Activated naive CD4-positive, alpha-beta T cell treated with anti-CD3 and anti-CD28 coated beads for 36 hours (primary cell): ENCODE measurements around the gene UMODL1. TPM values are rescaled to one million over a fixed set of nuclear protein-coding genes. Genes with fewer than 3 reads are reported as not detected.
A peak's percentile ranks its signal among the peaks of the same experiment; 100 is the strongest.

ENCODE experiments used
- CTCF ChIA-PET: fragments of 350-600 bp; sonication (Branson Sonifier 250); formaldehyde crosslinking; loops from one replicate; lab custom pipeline; 2021; ENCODE audit warnings: antibody characterized with exemption; lab: Charles Lee
- DNase-seq: peaks from one replicate; pipeline ENCODE4 v3.0.0-alpha.2; 2020
- H3K27ac Mint-ChIP-seq: one replicate; pipeline ENCODE4 v1.8.0; 2021; ENCODE audit warnings: mild to moderate bottlenecking, mixed read lengths
- H3K27me3 Mint-ChIP-seq: one replicate; pipeline ENCODE4 v1.8.0; 2021; ENCODE audit warnings: low read depth, mixed read lengths
- H3K36me3 Mint-ChIP-seq: one replicate; pipeline ENCODE4 v1.8.0; 2021; ENCODE audit warnings: low read depth, mixed read lengths
- H3K4me1 Mint-ChIP-seq: one replicate; pipeline ENCODE4 v1.8.0; 2021; ENCODE audit warnings: low read depth, mixed read lengths
- H3K4me3 Mint-ChIP-seq: one replicate; pipeline ENCODE4 v1.8.0; 2021; ENCODE audit warnings: mild to moderate bottlenecking, moderate library complexity, mixed read lengths
- H3K9me3 Mint-ChIP-seq: one replicate; pipeline ENCODE4 v1.8.0; 2021; ENCODE audit warnings: mixed read lengths
- intact Hi-C: fragments of 100-400 bp; cut with micrococcal nuclease; formaldehyde crosslinking; loops from one replicate; pipeline ENCODE4 v1.15.1; 2023
- total RNA-seq, 2 experiments: library from RNA; stranded (reverse); gene quantifications; one replicate each; pipeline ENCODE4 v1.2.3, GENCODE V29; 2021

UMODL1 gene
- total RNA-seq, 2 experiments from 2014 or later: not detected

- DNase-seq: no peak
- Mint-ChIP-seq H3K36me3 (no peaks in the 10 kb centered on the region), H3K27me3 (no peaks in the 10 kb centered on the region), H3K4me3 (no peak overlapping the region), H3K4me1 (peaks cover 15% of the 10 kb centered on the region), H3K27ac (no peak overlapping the region), H3K9me3 (no peaks in the 10 kb centered on the region)
- CTCF ChIA-PET: no interaction called here
- intact Hi-C loops: no loop called here
These were observed 14.0 kb upstream of the UMODL1 start for GRCh38 chr21:42056996-42057689.

DNA sequence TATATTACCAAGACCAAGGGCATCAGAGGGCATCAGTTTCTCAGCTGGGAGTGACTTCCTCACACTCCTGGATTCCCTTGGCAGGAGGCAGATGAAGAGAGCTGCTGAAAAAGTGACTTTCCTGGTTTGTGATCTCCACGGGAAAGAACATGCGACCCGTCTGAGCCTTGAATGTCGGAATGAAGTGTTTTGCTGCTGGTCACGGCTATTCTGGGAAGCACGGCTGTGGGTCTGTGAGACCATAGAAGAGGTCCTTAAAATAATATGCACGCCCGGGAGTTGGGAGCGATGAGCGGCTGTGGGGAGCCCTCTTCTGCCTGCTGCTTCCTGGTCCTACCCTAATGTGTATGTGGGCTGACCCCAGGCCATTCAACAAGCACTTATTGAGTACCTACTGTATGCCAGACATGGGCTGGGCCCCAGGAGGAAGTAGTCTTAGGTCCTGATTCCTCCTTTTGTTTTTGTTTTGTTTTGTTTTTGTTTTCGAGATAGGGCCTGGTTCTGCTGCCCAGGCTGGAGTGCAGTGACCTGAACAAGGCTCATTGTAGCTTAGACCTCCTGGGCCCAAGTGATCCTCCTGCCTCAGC, 13.2 kb upstream of the UMODL1 start:
- no peak overlapping the region for H3K27ac Mint-ChIP-seq
- H3K36me3 Mint-ChIP-seq: no peaks in the 10 kb centered on the region
- H3K9me3 Mint-ChIP-seq: no peaks in the 10 kb centered on the region
- peaks cover 21% of the 10 kb centered on the region for H3K4me1 Mint-ChIP-seq
- intact Hi-C loops: no loop called here
- H3K4me3 Mint-ChIP-seq: no peak overlapping the region
- no peak for DNase-seq
- CTCF ChIA-PET: no interaction called here
- H3K27me3 Mint-ChIP-seq: no peaks in the 10 kb centered on the region

- Mint-ChIP-seq H3K27ac (no peak overlapping the region), H3K27me3 (no peaks in the 10 kb centered on the region), H3K36me3 (no peaks in the 10 kb centered on the region), H3K4me3 (no peak overlapping the region), H3K4me1 (peaks cover 28% of the 10 kb centered on the region), H3K9me3 (no peaks in the 10 kb centered on the region)
- CTCF ChIA-PET: no interaction called here
- intact Hi-C loops: no loop called here
- no peak for DNase-seq
These were observed 12.4 kb upstream of the UMODL1 start for GRCh38 chr21:42058631-42059111.

- intact Hi-C loops: no loop called here
- CTCF ChIA-PET: interaction anchor here (0.6 kb wide), 1 partner anchor 84 kb away, joined by 4 read pairs; no protein-coding TSS in a partner anchor
- Mint-ChIP-seq H3K9me3 (no peaks in the 10 kb centered on the region), H3K4me3 (no peak overlapping the region), H3K27me3 (no peaks in the 10 kb centered on the region), H3K27ac (no peak overlapping the region), H3K36me3 (no peaks in the 10 kb centered on the region), H3K4me1 (peaks cover 33% of the 10 kb centered on the region)
- DNase-seq: no peak
These were observed 12.0 kb upstream of the UMODL1 start for GRCh38 chr21:42059141-42059540.

DNA sequence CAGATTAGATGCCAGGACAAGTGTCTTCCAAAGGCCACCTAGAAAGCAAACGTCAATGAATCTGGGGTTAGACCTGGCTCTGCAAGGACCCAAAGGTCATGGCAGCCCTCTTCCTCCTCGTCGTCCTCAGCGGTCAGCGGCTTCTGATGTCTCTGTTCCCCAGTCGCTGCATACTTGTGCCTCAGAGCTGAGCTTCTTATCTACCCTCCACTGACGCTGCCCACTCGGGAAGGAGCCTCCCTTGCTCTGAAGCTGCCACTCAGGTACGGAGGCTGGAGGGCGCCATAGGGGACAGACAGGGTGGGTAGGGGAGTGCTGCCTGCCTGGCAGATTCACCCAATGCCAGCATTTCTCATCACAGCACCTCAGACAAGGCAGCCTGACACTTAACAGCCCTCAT, 11.4 kb upstream of the UMODL1 start:
- DNase-seq: no peak
- Mint-ChIP-seq H3K4me1 (peaks cover 39% of the 10 kb centered on the region), H3K27me3 (no peaks in the 10 kb centered on the region), H3K36me3 (no peaks in the 10 kb centered on the region), H3K9me3 (no peaks in the 10 kb centered on the region), H3K4me3 (no peak overlapping the region), H3K27ac (no peak overlapping the region)
- CTCF ChIA-PET: interaction anchor here (0.6 kb wide), 1 partner anchor 83 kb away, joined by 4 read pairs; no protein-coding TSS in a partner anchor
- intact Hi-C loops: loop anchor here (5.0 kb wide), 1 partner anchor 697 kb away; the partner anchor contains the start of gene MX2

DNA sequence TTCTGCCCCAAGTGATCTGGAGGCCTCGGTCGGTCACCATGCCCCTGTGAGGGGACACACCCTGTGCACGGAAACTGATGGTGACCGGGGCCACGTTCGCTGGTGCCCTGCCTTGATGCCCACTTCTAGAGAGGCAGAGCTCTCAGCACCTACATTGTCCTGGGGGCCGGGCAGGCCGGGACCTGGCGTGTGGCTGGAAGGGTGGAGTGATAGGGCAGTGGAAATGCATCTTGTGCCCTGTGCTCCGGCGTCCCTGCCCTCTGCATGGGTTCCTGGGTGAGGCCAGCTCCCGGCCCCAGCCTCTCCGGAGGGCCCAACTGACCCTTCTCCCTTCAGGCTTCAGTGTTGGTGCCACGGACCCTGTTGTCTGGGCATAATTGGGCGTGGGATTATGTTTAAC, 11.0 kb upstream of the UMODL1 start:
- Mint-ChIP-seq H3K27me3 (no peaks in the 10 kb centered on the region), H3K4me1 (peaks cover 43% of the 10 kb centered on the region), H3K9me3 (no peaks in the 10 kb centered on the region), H3K4me3 (no peak overlapping the region), H3K27ac (no peak overlapping the region), H3K36me3 (no peaks in the 10 kb centered on the region)
- intact Hi-C loops: loop anchor here (5.0 kb wide), 1 partner anchor 698 kb away; the partner anchor contains the start of gene MX2
- CTCF ChIA-PET: no interaction called here
- no peak for DNase-seq

- intact Hi-C loops: loop anchor here (5.0 kb wide), 1 partner anchor 699 kb away; the partner anchor contains the start of gene MX2
- Mint-ChIP-seq H3K27me3 (no peaks in the 10 kb centered on the region), H3K36me3 (no peaks in the 10 kb centered on the region), H3K4me3 (no peak overlapping the region), H3K9me3 (no peaks in the 10 kb centered on the region), H3K27ac (peak overlapping the region; percentile 53), H3K4me1 (peaks cover 49% of the 10 kb centered on the region)
- CTCF ChIA-PET: interaction anchor here (0.5 kb wide), 1 partner anchor 48 kb away, joined by 3 read pairs; no protein-coding TSS in a partner anchor
- peak; percentile 39 for DNase-seq
These were observed 9.7 kb upstream of the UMODL1 start for GRCh38 chr21:42061195-42061985.

- DNase-seq: no peak
- intact Hi-C loops: loop anchor here (1.0 to 5.0 kb wide), 7 partner anchors 55 to 700 kb away; partner anchors contain the start of genes MX2 and PRDM15
- no peaks in the 10 kb centered on the region for H3K27me3 Mint-ChIP-seq
- peaks cover 49% of the 10 kb centered on the region for H3K4me1 Mint-ChIP-seq
- H3K9me3 Mint-ChIP-seq: no peaks in the 10 kb centered on the region
- H3K27ac Mint-ChIP-seq: peak overlapping the region; percentile 30
- CTCF ChIA-PET: no interaction called here
- peak overlapping the region; percentile 14 for H3K4me3 Mint-ChIP-seq
- no peaks in the 10 kb centered on the region for H3K36me3 Mint-ChIP-seq
These were observed 9.2 kb upstream of the UMODL1 start for GRCh38 chr21:42061986-42062235.

GRCh38 chr21:42062236-42063022, 8.7 kb upstream of the UMODL1 start:
- H3K36me3 Mint-ChIP-seq: no peaks in the 10 kb centered on the region
- peaks cover 49% of the 10 kb centered on the region for H3K4me1 Mint-ChIP-seq
- H3K27me3 Mint-ChIP-seq: no peaks in the 10 kb centered on the region
- intact Hi-C loops: loop anchor here (1.0 to 5.0 kb wide), 7 partner anchors 54 to 700 kb away; partner anchors contain the start of genes MX2 and PRDM15
- H3K9me3 Mint-ChIP-seq: no peaks in the 10 kb centered on the region
- peak overlapping the region; percentile 30 for H3K27ac Mint-ChIP-seq
- peak overlapping the region; percentile 14 for H3K4me3 Mint-ChIP-seq
- peak; percentile 84 for DNase-seq
- CTCF ChIA-PET: interaction anchor here (1.4 to 3.3 kb wide), 2 partner anchors 45 to 55 kb away, joined by 5 to 14 read pairs; no protein-coding TSS in a partner anchor

GRCh38 chr21:42063191-42063570, 7.9 kb upstream of the UMODL1 start:
- Mint-ChIP-seq H3K4me1 (peaks cover 49% of the 10 kb centered on the region), H3K27me3 (no peaks in the 10 kb centered on the region), H3K9me3 (no peaks in the 10 kb centered on the region), H3K36me3 (no peaks in the 10 kb centered on the region), H3K27ac (no peak overlapping the region), H3K4me3 (peak overlapping the region; percentile 63)
- intact Hi-C loops: loop anchor here (2.0 to 5.0 kb wide), 5 partner anchors 54 to 701 kb away; partner anchors contain the start of genes MX2 and PRDM15
- no peak for DNase-seq
- CTCF ChIA-PET: interaction anchor here (0.6 to 3.3 kb wide), 5 partner anchors 21 to 246 kb away, joined by 3 to 14 read pairs (median 5); no protein-coding TSS in a partner anchor
